Kidney tubule cell (primary cell): ENCODE measurements around the gene C9orf78.

ENCODE experiments used
- DNase-seq: peaks from one replicate; pipeline ENCODE4 v3.0.0-alpha.2; 2018; ENCODE audit warnings: low spot score

C9orf78 gene

DNA sequence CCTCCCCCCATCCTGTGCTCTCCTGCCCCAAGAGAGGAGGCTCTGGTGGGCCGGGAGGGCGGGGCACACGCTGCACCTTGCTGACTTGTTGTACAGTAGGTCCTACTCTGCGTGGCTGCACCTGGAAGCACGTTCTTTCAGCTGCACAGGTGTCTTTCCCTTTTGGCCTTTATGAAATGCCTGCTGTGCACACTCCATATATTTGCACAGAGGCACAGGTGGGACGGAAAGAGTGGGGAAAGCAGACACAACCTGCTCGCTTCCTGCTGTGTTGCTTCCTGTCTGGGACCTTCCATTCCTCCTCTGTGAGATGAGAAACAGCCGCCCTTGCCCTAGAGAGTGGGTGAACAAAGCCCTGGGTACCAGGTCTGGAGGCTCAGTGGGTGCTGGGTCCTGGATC lies 5.0 kb upstream of the C9orf78 start:
- no peak for DNase-seq

DNA sequence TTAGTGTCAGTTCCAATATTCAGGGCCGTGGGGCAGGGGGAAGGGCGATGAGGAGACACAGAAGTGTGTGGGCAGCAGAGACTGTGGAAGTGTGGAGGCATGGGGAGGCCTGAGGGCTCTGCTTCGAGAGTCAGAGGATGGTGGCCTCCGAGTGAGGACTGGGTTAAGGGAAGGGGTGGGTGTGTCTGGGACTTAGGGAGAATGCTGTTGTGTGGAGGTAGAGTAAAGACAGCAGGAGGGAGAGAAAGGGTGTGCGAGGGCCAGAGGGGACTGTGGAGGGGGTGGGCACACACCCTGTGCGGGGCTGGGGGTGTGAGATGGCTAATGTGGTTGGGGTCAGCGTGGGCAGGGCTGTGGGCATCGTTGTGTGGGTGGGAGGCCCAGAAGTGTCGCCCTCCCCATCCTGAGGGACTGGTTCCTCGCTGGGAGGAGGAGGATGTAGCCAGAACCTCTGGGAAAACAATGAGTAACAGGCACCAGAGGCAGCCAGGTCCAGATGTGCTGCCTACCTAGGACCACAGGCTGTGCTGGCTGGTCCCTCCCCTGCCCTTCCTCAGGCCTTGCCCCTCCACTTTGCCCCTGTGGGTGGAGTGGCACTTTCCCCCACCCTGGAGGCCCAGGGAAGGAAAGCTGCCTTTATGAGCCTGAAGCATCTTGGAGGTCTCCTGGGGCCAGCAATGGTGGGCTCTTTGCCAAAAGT lies 4.4 kb upstream of the C9orf78 start:
- DNase-seq, result no peak

DNA sequence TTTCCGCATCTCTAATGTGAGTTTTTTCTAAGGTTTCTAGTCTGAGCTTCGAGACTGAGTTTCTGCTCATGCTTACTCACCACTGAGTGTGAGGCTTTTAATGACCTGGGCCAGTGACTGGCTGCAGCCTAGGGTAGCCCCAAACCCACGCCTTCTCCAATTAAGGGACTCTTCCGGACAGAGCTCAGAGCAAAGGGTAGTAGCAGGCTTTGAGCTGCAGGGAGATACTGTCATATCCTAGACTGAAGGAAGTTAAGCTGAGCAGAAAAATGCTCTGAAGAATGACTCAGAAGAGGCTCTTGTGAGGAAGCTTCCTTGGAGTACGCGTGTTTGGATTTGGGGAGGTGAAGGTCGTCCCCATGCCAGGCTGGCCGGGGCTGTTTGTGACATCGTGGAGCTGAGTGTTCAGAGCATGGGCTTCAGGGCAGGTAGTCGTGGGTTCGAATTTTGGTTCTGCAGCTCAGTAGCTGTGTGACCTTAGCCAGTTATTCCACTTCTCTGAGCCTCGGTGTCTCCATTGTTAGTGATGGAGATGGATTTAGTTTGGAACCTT lies 3.7 kb upstream of the C9orf78 start:
- DNase-seq, result peak; percentile 52

DNA sequence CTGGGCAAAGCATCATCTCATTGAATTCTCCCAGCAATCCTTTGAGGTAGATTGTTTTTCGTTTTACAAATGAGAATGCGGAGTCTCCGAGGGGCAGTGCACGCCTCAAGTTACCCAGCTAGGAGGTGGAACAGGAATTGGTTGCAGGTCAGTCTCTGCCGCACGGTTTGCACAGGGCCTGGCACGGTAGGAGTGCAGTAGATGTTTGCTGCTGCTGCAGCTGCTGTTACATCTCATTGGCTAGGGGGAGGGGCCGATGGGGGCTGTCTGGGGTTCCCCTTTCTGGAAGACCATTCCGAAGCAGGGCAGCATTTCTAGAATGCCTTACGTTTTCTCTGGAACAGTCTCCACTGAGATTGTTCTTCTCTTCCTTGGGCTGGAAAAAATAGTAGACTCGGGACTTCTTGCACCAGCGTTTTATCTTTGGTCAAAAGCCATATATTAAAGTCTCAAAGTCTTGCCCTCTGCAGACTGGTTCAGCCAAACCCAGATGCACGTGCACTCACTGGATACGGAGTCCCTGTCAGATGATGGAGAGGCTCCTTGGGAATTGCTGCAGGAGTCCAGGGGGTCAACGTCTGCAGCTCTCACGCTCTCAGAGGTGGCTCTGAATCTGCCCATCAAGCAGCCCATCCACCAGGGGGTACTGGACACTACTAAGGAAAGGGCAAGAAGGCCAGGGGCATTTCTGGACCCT lies 1.4 kb upstream of the C9orf78 start:
- peak; percentile 10 for DNase-seq

DNA sequence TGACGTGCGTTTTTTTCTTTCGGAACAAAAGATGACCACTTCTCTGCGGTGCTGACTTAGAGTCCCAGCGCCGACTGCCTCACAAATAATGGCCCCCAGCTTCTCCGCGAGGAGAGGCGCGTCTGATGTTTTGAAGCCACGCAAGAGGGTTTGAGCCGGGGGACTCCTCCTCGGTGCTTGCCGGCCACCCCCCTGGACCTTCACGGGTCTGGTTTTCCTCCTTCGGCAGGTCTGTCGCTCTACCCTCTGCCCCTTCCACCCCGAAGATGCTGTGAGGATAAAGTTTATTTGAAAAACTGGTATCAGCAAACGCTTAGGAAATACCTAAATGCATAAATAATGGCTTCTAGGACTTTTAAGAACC lies 767 bp upstream of the C9orf78 start:
- DNase-seq, result peak; percentile 34

DNA sequence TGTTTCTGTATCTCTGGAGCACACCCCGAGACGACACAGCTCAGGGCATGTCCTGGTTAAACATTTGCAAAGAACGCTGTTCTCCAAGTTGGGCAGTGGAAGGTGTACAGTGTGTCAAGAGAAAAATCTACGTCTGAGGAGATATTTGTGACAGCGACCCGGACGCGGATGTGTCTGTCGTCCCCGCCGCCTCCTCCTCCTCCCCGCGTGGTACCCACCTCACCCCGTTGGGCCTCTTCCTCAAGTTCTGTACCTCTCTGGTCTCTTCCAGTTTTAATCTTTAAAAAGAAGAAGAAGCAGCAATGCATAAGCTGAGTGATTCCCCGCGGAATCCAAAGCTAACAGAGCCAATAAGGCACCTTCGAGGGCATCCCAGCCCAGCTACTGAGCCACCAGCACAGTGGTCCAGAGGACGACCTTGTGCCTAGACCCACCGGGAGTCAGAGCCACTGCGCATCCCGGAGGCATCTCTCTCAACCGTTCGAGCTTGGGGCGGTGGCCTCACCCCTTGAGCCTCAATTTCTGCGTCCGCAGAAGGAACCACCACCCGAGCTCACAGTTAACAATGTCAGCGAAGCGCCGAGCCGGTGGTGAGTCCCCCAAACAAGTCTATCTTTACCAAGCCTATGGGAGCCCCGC lies 467 bp downstream of the C9orf78 start:
- DNase-seq, result peak; percentile 32

DNA sequence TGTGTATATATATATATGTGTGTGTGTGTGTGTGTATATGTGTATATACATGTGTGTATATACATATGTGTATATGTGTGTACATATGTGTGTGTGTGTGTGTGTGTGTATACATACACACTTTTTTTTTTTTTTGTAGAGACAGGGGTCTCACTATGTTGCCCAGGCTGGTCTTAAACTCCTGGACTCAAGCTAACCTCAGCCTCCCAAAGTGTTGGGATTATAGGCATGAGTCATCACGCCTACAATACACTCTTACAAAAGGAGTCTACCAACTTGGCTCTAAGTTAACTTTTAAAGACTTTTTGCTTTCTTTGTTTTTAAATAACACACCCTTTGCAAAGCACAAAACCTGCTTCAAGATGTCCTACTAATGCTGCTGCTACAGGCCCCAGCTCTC lies 2.1 kb downstream of the C9orf78 start:
- no peak for DNase-seq

DNA sequence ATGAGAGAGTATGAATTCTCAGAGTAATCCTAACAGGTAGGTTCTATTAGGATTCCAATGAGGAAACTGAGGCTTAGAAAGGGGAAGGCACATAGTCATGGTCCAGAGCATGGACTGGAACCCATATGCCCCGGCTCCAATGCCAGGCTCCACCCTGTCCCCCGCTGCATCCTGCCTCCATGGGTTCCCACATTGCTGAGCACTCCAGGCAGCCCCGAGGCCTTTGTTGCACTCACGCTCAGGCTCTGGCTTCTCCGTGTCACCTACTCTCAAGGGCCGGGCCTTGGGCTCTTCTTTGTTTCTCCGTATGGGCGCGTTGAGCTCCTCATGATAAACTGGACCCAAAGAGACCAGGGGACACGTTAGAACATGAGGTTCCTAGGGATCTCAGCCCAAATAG lies 6.1 kb downstream of the C9orf78 start:
- no peak for DNase-seq

DNA sequence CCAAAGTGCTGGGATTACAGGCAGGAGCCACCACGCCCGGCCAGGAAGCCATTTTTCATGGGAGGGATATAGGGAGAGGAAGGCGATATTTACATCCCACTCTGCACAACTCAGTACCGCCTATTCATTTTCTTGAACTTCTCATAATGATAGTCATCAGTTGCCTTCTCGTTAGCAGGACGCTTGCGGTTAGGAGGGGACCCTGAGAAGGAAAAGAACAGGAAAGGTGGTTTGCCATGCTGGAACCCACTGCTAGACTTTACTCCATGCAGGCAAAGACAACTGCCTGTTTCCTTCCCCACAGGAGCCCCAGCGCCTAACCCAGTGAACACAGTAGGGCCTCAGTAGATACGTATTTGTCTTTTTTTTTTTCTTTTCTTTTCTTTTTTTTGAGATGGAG lies 7.0 kb downstream of the C9orf78 start:
- no peak for DNase-seq

DNA sequence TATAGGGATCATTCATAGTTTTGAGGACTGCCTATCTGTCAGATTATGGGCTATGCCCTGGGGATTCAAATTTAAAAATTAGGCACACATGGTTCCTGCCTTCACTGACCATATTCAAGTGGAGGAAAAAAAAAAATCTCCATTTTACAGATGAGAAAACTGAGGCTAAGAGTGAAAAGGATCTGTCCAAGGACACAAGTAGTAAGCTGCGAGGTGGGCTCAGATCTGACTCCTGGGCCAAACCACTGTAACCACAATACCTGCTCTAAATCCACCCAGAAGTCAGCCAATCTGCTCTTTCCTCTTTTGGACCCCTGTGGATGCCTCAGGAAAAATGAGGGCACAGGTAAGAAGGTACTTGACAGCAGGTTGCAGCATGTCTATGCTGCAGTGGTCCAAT lies 8.3 kb downstream of the C9orf78 start:
- no peak for DNase-seq

DNA sequence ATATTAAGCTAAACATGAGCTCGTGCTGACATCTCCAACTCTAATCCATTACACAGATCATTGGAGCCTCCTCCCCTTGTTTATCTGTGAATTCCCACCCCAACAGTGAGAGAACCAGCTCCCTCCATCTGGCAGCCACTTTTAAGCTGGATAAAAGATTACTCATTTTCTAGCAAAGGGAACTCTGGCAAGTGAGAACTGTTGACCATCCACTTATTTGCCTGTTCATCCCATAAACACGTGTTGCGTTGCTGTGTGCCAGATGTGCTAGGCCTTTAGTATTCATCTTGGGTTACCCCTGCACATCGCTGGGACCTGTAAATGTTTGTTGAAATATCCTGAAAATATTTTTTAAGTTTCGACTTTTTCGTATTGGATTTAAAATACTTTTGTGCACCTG lies 8.7 kb downstream of the C9orf78 start:
- no peak for DNase-seq

DNA sequence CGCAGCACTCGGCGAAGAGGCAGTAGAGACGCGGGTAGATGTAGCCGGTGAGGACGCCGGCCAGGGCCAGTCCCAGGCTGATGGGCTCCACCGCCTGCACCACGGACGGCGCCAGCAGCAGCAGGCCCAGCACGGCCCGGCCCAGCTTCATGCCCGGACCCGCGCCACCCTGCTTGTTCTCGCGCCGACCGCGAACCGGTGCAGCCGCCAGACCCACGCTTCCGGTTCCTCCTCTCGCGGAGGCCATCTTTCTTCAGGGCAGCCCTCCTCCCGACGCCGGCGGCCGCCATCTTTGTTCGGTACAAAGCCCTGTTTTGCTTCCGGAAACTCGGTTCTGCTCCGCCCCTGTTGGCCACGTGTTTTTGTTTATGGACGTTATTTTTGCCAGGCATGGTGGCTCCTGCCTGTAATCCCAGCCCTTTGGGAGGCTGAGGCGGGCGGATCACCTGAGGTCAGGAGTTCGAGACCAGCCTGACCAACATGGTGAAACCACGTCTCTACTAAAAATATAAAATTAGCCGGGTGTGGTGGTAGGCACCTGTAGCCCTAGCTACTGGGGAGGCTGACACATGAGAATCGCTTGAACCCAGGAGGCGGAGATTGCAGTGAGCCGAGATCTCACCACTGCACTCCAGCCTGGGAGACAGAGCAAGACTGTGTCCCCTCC lies 11.0 kb downstream of the C9orf78 start, which contains the start of gene TOR1A:
Gene TOR1A, minus strand, starts transcription at position 202 of the 667 bp plus-strand sequence. Its CDS starts 51 bp downstream, at position 151.
- peak; percentile 95 for DNase-seq

DNA sequence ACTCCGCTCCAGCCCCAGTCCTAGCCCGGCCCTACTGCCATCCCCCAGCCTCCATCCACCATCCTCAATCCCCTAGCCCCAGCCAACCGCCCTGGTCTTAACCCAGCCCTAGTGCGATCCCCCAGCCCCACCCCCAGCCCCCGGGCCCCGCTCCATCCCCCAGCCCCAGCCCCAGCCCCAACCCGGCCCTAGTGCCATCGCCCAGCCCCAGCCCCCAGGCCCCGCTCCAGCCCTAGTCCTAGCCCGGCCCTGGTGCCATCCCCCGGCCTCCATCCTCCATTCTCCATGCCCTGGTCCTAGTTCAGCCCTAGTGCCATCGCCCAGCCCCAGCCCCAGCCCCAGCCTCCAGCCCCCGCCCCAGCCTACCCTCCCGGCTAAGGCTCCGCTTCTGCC lies 11.5 kb downstream of the C9orf78 start:
- no peak for DNase-seq

DNA sequence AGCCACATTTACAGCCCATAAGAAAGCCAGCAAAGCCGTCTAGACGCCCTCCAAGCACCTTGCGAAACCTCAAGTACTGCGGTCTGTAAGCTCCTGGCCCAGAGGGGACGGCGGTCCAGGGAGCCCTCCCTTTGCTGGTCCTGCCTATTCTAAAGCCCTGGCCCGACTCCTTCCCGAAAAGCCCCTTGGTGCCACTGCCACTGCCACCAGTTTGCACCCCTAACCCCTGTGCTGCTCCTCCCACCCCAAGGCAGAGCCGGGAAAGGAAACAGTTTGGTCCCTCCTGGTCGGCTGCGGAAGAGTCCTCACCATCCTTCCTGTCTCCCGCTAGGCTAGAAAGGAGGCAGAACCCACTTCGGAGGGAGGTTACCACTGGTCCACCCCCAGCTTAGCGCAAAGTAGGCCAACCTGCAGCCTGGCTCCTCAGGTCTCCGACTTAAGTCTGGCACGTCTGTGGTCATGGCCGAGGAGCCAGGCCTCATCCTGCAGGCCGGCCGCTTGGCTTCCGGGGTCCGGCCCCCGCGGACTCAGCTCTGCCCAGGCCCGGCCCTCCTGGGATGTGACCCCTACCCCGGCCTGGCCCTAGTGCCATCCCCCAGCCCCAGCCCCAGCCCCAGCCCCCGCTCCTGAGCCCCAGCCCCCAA lies 12.1 kb downstream of the C9orf78 start:
- peak; percentile 59 for DNase-seq

DNA sequence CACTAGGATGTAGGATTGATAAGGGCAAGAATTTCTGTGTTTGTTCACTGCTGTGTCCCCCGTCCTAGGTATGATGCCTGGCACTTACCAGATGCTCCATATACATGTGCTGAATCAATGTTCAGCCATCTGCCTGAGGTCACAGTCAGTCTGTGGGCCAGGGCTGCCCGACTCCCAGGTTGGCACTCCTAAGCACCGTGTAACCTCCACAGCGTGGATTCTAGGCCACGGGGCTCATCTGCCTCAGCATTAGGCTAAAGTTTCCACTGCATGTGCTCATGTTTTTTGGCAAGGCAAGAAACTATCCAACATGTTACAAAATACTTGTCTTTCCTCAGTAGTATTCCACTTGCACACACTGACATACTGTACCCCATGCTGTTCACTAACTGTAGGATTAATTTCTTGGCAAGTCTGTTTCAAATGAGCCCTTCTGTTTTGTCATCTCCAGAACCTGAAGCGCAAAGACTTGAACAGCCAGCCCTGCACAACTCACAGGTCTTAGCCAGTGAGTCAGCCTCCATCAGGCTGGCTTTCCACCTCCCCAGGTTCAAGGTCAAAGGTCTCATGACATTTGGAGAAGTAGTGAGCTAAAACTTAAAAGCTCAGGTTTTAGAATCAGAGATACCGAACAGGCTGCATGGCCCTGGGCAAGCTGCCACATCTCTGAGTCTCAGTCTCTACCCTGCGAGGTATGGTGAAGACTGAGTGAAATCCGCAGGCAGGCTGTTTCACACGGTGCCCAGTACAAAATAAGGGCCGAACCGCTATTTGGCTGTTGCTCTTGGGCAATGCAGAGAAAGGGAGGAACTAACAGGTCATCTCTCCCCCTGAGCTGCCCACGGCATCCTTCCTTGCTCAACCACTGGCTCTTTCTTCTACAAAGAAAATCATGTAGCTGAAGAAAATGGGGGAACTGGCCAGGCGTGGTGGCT lies 18.3 kb downstream of the C9orf78 start:
- no peak for DNase-seq

DNA sequence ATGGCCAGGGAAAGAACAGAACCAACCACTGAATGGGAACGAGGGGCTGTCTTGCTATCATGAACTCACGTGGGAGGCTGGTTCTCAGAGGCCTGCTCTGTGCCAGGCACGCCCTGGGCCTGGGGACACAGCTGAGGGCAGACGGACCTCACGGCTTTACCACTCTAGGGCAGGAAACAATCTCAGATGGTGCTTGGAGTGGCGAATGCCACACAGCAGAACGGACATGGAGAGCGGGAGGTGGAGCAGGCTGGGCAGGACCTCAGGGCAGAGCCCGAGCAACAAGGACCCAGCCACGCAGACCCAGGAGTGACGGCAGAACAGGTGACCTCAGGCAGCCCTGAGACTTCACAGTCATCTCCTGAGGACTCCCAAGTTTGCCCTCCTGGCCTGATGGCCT lies 19.8 kb downstream of the C9orf78 start:
- DNase-seq, result no peak

DNA sequence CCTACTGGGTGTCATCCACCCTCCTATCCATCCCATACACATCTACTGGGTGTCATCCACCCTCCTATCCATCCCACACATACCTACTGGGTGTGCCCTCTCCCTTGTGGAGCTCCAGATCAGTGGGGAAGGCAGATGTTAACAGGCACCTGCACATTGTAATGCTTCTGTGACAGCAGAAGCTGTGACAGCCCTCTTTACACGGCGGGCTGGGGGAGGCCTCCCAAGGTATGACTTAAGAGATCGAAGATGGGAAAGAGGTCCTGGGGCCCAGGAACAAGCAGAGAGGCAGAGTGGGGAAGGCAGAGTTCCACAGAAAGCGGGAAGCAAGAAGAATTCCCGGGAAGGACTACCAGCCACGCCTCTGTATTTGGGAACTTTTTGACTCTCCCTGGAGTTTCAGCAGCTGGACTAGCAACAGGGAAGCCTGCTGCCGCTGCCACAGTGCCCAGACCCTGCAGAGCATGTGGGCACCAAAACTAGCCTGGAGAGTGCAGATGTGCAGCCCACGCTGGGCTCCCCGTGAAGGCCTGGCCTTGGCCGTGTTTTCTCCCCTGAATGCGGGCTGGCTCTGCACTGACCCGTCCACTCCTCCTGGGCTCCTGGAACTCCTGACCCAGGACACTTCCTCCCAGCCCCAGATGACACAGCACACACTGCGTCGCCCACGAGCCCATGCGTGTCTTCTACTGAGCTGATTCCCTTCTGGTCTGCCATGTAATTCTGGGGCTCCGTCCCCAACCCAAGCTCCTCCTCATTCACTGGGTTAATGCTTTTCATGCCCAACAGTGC lies 20.4 kb downstream of the C9orf78 start:
- DNase-seq, result no peak

DNA sequence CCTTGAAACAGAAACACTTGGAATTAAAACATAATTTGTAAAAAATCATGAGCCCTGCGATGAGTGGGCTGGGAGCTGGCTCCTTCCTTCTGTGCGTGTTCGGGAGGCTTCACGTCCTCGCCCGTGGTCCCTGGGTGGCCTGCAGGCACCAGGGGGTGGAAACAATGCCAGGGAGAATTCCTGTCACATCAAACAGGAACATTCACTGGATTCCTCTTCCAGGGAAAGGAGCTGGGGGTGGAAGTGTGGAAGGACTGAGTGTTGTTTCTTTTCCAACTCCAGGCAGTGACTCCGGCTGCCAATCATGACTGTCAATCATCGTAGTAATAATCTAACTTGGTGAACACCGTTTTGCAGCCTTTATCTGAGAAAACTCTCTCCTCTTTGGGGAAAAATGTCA lies 21.4 kb downstream of the C9orf78 start:
- DNase-seq, result no peak

DNA sequence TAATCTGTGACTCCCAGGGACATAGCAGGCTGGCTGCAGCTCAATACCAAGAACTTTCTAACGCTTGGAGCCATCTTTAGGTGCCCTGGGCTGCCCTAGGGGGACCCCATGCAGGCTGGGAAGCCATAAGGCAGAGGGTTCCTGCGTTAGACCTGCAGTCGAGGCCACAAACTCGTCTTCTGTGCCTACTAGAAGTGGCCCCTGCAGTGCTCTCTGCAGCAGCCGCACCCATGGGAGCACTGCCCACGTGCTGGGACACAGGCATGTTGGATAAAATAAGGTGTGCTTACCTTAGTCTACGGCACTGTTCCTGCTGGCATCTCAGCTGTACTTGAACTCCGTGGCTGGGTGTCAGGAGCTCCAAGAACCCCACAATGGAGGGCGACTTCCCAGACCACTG lies 22.7 kb downstream of the C9orf78 start:
- no peak for DNase-seq

DNA sequence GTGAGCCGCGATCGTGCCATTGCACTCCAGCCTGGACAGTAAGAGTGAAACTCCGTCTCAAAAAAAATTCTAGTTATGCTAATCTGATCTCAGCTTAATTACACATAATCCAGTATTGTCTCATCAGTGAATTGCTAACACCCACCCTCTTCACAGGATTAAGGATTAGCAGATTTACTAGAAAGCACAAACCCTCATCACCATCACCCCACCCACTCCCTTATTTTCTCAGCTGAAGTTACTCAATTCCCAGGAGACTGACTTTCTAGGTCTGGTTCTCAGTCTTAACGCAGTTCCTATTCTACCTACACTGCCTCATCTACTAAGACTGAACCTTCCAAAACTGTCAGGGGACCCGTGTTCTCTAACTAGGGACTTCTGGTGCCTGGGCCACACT lies 23.1 kb downstream of the C9orf78 start:
- DNase-seq, result no peak
